HepG2 (cell line): ENCODE measurements around the gene CASS4. TPM values are rescaled to one million over a fixed set of nuclear protein-coding genes. Genes with fewer than 3 reads are reported as not detected.

Experiments
- ATAC-seq: fragments of 200-7000 bp; cut with Tn5 transposase; 3 replicates; pipeline ENCODE4 v1.9.1; 2020; ENCODE audit warnings: mild to moderate bottlenecking, moderate library complexity
- BruUV-seq: library from RNA; stranded (reverse); fragments of 400-500 nt; replicated peaks from 2 replicates; lab custom pipeline; 2021; lab: Mats Ljungman, UMichigan
- CTCF ChIA-PET: fragments of 300-600 bp; formaldehyde crosslinking; extraction: SDS; loops from one replicate; lab custom pipeline; 2021; ENCODE audit warnings: low total read pairs, inconsistent platforms, low intra/inter-chr PET ratio; lab: Yijun Ruan, JAX
- POLR2A ChIA-PET: fragments of 350-600 bp; sonication (Branson Sonifier 250); formaldehyde crosslinking; loops from one replicate; lab custom pipeline; 2020; ENCODE audit warnings: antibody characterized with exemption, inconsistent platforms; lab: Yijun Ruan, JAX
- DNase-seq: peaks from one replicate; pipeline ENCODE4 v3.0.0-alpha.2; 2015; ENCODE audit warnings: low spot score
- FAIRE-seq: peaks from 3 replicates; lab custom pipeline; 2011; peaks lifted over from hg19 to GRCh38; lab: Jason Lieb, UNC
- H2AFZ ChIP-seq: one replicate; pipeline ENCODE4 v1.6.1; 2011; ENCODE audit warnings: low read length, inconsistent platforms
- H3K27ac ChIP-seq: fragments of 300-600 bp; 3 replicates; pipeline ENCODE4 v1.8.0; 2011; ENCODE audit warnings: mixed run types, mild to moderate bottlenecking, mixed read lengths, low read length, inconsistent platforms; ENCODE audit not compliant: insufficient read depth; ENCODE audit errors: extremely low read length
- H3K27me3 ChIP-seq, 2 experiments: fragments of 200-600 bp in 1 of 2; 2 replicates in 1 of 2; 3 replicates in 1 of 2; pipeline versions ENCODE4 v1.6.0 to v1.8.0; 2011; ENCODE audit warnings: low read length in 2 of 2, mild to moderate bottlenecking in 2 of 2, moderate library complexity in 2 of 2, inconsistent platforms in 1 of 2; ENCODE audit not compliant: insufficient read depth in 2 of 2, control insufficient read depth in 1 of 2
- H3K36me3 ChIP-seq, 2 experiments: fragments of 200-600 bp in 1 of 2; replicated peaks in 1 of 2; 2 replicates in 1 of 2; 3 replicates in 1 of 2; pipeline versions ENCODE4 v1.5.1 to v1.8.0; 2011; ENCODE audit warnings: low read length in 2 of 2, inconsistent platforms in 1 of 2; ENCODE audit not compliant: insufficient read depth in 2 of 2, control insufficient read depth in 1 of 2
- H3K4me1 ChIP-seq: 2 replicates; pipeline ENCODE4 v1.5.1; 2012; ENCODE audit warnings: low read length, inconsistent platforms; ENCODE audit not compliant: insufficient read depth
- H3K4me2 ChIP-seq: 2 replicates; pipeline ENCODE4 v1.6.0; 2011; ENCODE audit warnings: low read depth, low read length, inconsistent platforms
- H3K4me3 ChIP-seq, 3 experiments: fragments of 200-600 bp in 1 of 3; sonication (generic), shearing (Covaris generic) in 1 of 3; replicated peaks in 1 of 3; 2 replicates each; pipeline ENCODE4 v1.5.1; 2011 to 2016; ENCODE audit warnings: low read length in 3 of 3, inconsistent platforms in 2 of 3, low read depth in 2 of 3, mild to moderate bottlenecking in 2 of 3, control low read depth in 1 of 3, mixed read lengths in 1 of 3; ENCODE audit not compliant: insufficient read depth in 1 of 3
- H3K79me2 ChIP-seq: one replicate; pipeline ENCODE4 v1.6.1; 2011; ENCODE audit warnings: low read length, inconsistent platforms; ENCODE audit not compliant: insufficient read depth
- H3K9ac ChIP-seq: 2 replicates; pipeline ENCODE4 v1.6.0; 2011; ENCODE audit warnings: mild to moderate bottlenecking, low read depth, low read length, inconsistent platforms; ENCODE audit not compliant: insufficient read depth
- H3K9me3 ChIP-seq: 2 replicates; pipeline ENCODE4 v1.5.1; 2012; ENCODE audit warnings: mild to moderate bottlenecking, low read length
- H4K20me1 ChIP-seq: 2 replicates; pipeline ENCODE4 v1.6.0; 2011; ENCODE audit warnings: inconsistent platforms, mild to moderate bottlenecking, low read length, moderate library complexity; ENCODE audit not compliant: insufficient read depth
- AGO2 ChIP-seq: fragments of 200-400 bp; formaldehyde crosslinking; optimal IDR thresholded peaks from 2 replicates; pipeline ENCODE3; 2017; ENCODE audit warnings: mild to moderate bottlenecking, low read depth, low read length, moderate library complexity
- DMAP1 ChIP-seq: IDR thresholded peaks from 2 replicates; pipeline ENCODE4 v1.6.1; 2016
- POLR2A ChIP-seq, 2 experiments: IDR thresholded peaks; 2 replicates each; pipeline ENCODE4 v1.6.1; 2011; ENCODE audit warnings: low read depth in 2 of 2, low read length in 2 of 2, mild to moderate bottlenecking in 1 of 2, moderate library complexity in 1 of 2; ENCODE audit not compliant: insufficient read depth in 1 of 2
- POLR2AphosphoS5 ChIP-seq: IDR thresholded peaks from 2 replicates; pipeline ENCODE4 v1.6.1; 2012; ENCODE audit warnings: low read depth, low read length
- POLR2G ChIP-seq: fragments of 200-400 bp; formaldehyde crosslinking; IDR thresholded peaks from 2 replicates; pipeline ENCODE4 v1.6.1; 2018; ENCODE audit warnings: mild to moderate bottlenecking, low read depth, low read length, moderate library complexity
- SOX6 ChIP-seq, 2 experiments: fragments of 450-650 bp in 1 of 2; sonication (generic) in 1 of 2; formaldehyde crosslinking in 1 of 2; IDR thresholded peaks; 2 replicates each; pipeline versions ENCODE4 v1.4.0 to v1.6.1; 2017 to 2020; ENCODE audit warnings: antibody characterized with exemption in 1 of 2, mild to moderate bottlenecking in 1 of 2, missing genetic modification reagents in 1 of 2
- TBX2 ChIP-seq: sonication (generic); formaldehyde crosslinking; IDR thresholded peaks from 2 replicates; pipeline ENCODE4 v1.5.0; 2020; ENCODE audit warnings: missing genetic modification reagents, mild to moderate bottlenecking, borderline replicate concordance
- ZBTB7A ChIP-seq: sonication (generic); formaldehyde crosslinking; IDR thresholded peaks from 2 replicates; pipeline ENCODE4 v1.8.0; 2022; ENCODE audit warnings: mild to moderate bottlenecking, missing genetic modification reagents
- WGBS: methylation state at CpG from one replicate; pipeline ENCODE4 v1.1.6; 2017; ENCODE audit warnings: low lambda C conversion rate; 5-methylcytosine and 5-hydroxymethylcytosine counted together
- in situ Hi-C: cut with HindIII; loops from 2 replicates; pipeline ENCODE4 v1.10.0; 2017; ENCODE audit warnings: low pct_unique_long_range_greater_than_20kb; ENCODE audit not compliant: extremely low pct_ligation_motif_present
- intact Hi-C: fragments of 100-400 bp; cut with micrococcal nuclease; formaldehyde crosslinking; loops from one replicate; pipeline ENCODE4 v1.10.0; 2022; ENCODE audit not compliant: unreplicated experiment
- polyA plus RNA-seq, 8 experiments: library from polyadenylated mRNA; depleted of rRNA in 3 of 8; stranded (reverse) in 7 of 8; unstranded in 1 of 8; fragments of >200 nt; fragmentation: Illumina TruSeq in 4 of 8; extraction: Trizol in 4 of 8; gene quantifications; 2 replicates each; pipeline versions ENCODE4 v1.2.1 to v1.2.3, GENCODE V29; 2011 to 2016; ENCODE audit warnings: low read depth in 4 of 8, missing spikeins in 1 of 8, mixed read lengths in 1 of 8; ENCODE audit not compliant: insufficient read depth in 1 of 8
- total RNA-seq, 5 experiments: library from RNA; depleted of rRNA; stranded (reverse); fragments of >200 nt; fragmentation: Illumina TruSeq; extraction: Trizol; gene quantifications; 2 replicates each; pipeline ENCODE4 v1.2.3, GENCODE V29; 2016; ENCODE audit warnings: low read depth in 1 of 5

CASS4 gene
- total and polyA plus RNA-seq, 2 of the 13 experiments (the other 11 are each of a cell fraction or from before 2014, with no cell fraction given) = 0.17 to 0.49 TPM

DNA sequence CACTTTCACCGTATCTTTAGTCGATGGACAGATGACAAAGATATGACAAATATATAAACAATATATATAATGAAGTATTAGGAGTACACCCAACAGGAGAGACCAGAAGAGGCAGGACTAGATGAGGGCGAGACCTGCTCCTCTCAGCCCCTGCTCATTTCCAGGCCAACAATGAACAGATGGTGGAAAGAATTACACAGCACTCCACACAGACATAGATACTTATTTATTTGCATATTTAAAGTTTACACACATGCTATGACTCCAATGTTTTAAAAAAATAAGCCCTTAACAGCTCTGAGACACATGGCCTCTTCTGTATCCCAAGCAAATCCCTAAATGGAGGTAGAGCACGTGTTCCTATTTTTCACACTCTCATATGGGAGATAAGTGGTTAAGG is 42.9 kb upstream of the CASS4 start:
- peaks cover 24% of the 10 kb centered on the region for H3K79me2 ChIP-seq
- no peak for DNase-seq
- no peak overlapping the region for H3K4me3 ChIP-seq
- no peak overlapping the region for H2AFZ ChIP-seq
- H3K4me2 ChIP-seq = no peak overlapping the region
- no peak for TF ChIP-seq TBX2
- peak; percentile 50 for TF ChIP-seq AGO2
- 0 out of 2 replicates have a peak, but pooled peaks have one; percentile 5 for TF ChIP-seq POLR2AphosphoS5
- TF ChIP-seq POLR2A (IDR thresholded peaks at IDR 0.05; ENCODE audit: insufficient read depth in 1 of 2, low read depth in 2 of 2, low read length in 2 of 2) = 0 out of 4 replicates have a peak, but pooled peaks of 1 of the 2 experiments have one; percentile 31
- TF ChIP-seq SOX6 (IDR thresholded peaks at IDR 0.05) = no peak
- no peak for TF ChIP-seq SOX6 (CRISPR knock-in tag; IDR thresholded peaks at IDR 0.05)
- TF ChIP-seq, all 625 proteins: peak for 3
- Histone ChIP-seq H3K4me1 (no peaks in the 10 kb centered on the region), H4K20me1 (peaks cover 5% of the 10 kb centered on the region; the same call in 1 of the 2 replicates), H3K27me3 (no peaks in the 10 kb centered on the region), H3K9me3 (no peaks in the 10 kb centered on the region), H3K9ac (no peak overlapping the region), H3K27ac (peak overlapping the region; percentile 3), H3K36me3 (peaks cover 33 to 78% of the 10 kb centered on the region in 2 experiments)
- POLR2A ChIA-PET = interaction anchor here (0.8 to 1.3 kb wide), 3 partner anchors 9 to 23 kb away, joined by 3 to 4 read pairs (median 4); partner anchors contain the start of genes AURKA, CSTF1 and FAM210B
- FAIRE-seq (no peak), ATAC-seq (no peak)
- intact Hi-C loops (no loop called here), in situ Hi-C loops (no loop called here)
- no TSS peak for BruUV-seq
- 95% methylated on average over 4 of the region's 4 CpGs for WGBS
- CTCF ChIA-PET = no interaction called here

DNA sequence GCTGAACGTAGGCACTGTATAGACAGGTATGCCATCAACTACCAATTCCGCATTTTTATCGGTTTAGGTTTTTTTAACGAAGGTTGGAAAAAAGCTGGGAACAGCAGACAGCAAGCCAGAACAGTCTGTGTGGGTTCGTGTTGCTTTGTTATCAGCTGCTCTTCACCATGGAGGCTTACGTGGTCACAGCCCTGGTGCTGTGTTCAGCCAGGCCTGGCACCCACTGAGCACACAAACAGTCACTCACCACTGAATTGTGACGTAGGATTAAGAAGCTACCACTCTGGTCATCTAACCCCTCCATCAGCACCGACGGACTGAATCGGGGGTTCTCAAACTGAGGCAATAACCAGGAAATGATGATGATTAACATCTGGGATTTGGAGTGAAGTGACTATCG is 40.1 kb upstream of the CASS4 start:
- in situ Hi-C loops = no loop called here
- no peak overlapping the region for H3K27ac ChIP-seq
- peaks cover 5% of the 10 kb centered on the region; the same call in 1 of the 2 replicates for H4K20me1 ChIP-seq
- POLR2A ChIA-PET = interaction anchor here (0.6 to 4.4 kb wide), 2 partner anchors 20 to 710 kb away, joined by 3 to 14 read pairs; partner anchors contain the start of genes AURKA and CSTF1
- intact Hi-C loops = no loop called here
- H3K9ac ChIP-seq = no peak overlapping the region
- no peaks in the 10 kb centered on the region for H3K9me3 ChIP-seq
- H3K79me2 ChIP-seq = peaks cover 44% of the 10 kb centered on the region
- CTCF ChIA-PET = no interaction called here
- no peak overlapping the region for H3K4me3 ChIP-seq
- H2AFZ ChIP-seq = no peak overlapping the region
- H3K4me1 ChIP-seq = no peaks in the 10 kb centered on the region
- WGBS = 97% methylated on average over 11 of the region's 11 CpGs
- TF ChIP-seq POLR2G (peak; percentile 21; the same call in 1 of the 2 replicates), DMAP1 (CRISPR knock-in tag) (no peak), ZBTB7A (peak; percentile 29; the same call in 1 of the 2 replicates)
- BruUV-seq = no TSS peak
- no peak for DNase-seq
- H3K27me3 ChIP-seq = no peaks in the 10 kb centered on the region
- H3K4me2 ChIP-seq = no peak overlapping the region
- no peak for ATAC-seq
- H3K36me3 ChIP-seq = peaks cover 35 to 90% of the 10 kb centered on the region in 2 experiments
- FAIRE-seq = no peak
